HG03196 (cell line): ENCODE results near the gene PCMTD2.

Source experiments
- ATAC-seq: cut with Tn5 transposase; IDR thresholded peaks from one replicate; pipeline ENCODE4 v1.9.1; 2021; ENCODE audit not compliant: unreplicated experiment

The PCMTD2 gene

DNA sequence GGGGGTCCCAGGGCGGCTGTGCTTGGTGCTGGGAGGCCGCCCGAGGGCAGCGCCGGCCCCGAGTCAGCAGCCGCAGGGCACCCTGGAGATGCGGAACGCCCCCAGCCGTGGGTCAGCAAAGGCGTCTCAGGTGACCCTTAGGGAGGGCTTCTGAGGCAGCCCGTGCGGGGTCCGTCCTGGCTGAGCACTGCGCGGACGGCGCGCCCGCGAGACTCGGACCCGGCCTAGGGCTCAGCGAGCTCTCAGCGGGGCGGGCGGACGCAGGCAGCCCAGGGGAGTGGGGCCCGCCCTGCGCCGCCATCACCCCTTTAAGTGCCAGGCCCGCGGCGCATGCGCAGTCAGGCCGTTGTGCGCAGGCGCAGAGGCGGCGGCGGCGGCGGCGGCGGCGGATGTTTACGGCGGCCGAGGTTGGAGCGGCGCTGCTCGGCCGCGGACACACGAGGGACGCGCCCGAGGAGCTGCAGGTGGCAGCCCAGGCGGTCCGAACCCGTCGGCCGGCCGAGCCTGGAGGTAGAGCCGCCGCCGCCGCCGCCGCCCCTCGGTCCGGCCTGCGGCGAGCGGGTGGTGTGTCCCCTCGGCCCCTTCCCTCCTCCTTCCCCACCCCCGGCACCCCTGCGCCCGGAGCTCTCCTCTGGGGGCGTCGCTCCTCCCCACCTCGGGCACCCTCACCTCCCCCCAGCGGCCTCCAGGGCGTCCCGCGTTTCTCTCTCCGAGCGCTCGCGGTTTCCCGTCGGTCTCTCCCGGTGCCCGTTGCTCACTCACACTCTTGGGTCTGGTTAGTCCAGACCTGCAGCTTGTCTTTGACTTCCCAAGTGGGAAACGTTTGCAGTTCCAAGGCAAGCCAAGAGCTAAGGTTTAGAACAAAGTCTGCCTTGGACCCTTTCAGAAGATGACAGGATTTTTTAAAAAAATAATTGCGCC lies at the start of gene PCMTD2:
Gene PCMTD2 (plus strand): TSS at position 388 of the 921 bp plus-strand sequence. CDS start 4,218 bp downstream, outside the sequence.
- peak; percentile 72 for ATAC-seq

DNA sequence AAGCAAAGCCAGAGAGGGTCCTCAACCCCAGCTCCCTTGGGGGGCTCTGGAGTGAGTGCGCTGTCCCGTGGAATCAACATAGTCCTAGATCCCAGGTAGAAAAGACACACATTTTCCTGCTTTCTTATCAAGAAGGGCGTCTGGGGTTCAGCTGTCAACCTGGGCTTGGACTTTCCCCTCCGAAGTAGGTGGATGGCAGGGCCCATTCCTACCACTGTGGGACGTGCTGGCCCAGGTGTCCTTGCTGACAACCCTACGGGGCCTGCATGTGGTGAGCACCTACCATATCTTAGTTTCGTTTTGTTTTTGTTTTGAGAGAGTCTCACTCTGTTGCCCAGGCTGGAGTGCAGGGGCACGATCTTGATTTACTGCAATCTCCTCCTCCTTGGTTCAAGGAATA lies 48.9 kb upstream of the PCMTD2 start:
- ATAC-seq: no peak

DNA sequence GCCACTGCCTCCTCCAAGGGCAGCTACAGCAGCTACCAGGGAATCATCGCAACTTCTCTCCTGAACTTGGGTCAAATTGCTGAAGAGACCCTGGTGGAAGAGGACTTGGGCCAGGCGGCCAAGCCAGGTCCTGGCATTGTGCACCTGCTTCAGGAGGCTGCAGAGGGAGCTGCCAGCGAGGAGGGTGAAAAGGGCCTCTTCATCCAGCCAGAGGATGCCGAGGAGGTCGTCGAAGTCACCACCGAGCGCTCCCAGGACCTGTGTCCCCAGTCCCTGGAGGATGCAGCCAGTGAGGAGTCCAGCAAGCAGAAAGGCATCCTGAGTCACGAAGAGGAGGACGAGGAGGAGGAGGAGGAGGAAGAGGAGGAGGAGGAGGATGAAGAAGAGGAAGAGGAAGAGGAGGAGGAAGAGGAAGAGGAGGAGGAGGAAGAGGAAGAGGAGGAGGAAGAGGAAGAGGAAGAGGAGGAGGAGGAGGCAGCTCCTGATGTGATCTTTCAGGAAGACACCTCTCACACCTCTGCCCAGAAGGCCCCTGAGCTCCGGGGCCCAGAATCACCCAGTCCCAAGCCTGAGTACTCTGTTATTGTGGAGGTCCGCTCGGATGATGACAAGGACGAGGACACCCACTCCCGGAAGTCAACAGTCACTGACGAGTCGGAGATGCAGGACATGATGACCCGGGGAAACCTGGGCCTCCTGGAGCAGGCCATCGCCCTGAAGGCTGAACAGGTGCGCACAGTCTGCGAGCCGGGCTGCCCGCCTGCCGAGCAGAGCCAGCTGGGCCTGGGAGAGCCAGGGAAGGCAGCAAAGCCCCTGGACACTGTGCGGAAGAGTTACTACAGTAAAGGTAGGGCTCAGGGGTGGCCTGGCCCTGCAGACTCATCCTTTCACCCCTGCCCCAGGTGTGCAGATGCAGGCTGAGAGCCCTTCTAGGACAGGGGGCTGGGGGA lies 47.6 kb upstream of the PCMTD2 start:
- no peak for ATAC-seq

DNA sequence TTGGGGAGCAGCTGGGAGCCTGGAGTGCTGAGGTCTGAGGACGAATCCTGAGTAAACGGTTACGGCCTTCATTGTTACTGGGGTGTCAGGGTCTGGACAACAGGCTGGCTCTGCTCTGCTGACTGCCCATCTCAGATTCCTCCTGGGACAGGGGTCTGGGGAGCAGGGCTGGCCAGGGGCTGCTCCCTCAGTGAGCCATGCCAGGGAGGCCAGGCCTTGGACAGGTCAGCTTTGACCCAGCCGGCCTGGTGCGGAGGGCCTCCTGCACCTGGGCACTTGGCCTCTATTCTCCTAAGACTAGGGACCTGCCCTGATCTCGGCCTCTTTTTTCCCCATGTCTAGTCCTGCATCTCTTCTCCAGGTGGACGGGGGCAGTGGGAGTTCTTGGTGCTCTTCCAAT lies 46.4 kb upstream of the PCMTD2 start:
- ATAC-seq: no peak

DNA sequence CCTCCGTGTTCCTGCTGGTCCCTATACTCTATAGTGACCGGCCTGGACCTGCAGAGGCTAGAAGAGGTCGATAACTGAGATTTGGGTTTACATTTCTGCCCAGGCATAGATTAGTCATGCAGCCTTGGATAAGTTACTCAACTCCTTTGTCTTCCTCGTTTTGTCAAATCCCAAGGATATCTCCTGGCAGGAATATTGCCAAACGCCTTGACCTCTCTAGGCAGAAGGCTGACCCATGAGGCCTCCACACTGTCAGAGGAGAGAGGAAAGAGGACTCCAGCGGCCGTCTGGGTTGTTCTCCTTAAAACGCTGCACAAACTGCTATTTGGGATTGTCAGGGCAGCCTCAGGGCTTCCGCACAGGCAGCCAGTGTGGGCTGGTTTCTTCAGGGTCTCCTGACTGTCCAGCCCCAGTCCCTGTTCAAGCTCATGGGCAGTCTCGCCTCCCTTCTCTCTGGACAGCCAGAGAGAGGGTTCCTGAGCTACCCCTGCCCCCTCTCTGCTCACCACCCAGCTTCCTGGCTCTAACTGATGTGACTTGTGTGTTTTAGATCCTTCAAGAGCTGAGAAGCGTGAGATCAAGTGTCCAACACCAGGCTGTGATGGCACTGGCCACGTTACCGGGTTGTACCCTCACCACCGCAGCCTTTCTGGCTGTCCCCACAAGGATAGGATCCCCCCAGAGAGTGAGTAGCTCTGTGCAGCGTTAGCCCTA lies 44.7 kb upstream of the PCMTD2 start:
- no peak for ATAC-seq

DNA sequence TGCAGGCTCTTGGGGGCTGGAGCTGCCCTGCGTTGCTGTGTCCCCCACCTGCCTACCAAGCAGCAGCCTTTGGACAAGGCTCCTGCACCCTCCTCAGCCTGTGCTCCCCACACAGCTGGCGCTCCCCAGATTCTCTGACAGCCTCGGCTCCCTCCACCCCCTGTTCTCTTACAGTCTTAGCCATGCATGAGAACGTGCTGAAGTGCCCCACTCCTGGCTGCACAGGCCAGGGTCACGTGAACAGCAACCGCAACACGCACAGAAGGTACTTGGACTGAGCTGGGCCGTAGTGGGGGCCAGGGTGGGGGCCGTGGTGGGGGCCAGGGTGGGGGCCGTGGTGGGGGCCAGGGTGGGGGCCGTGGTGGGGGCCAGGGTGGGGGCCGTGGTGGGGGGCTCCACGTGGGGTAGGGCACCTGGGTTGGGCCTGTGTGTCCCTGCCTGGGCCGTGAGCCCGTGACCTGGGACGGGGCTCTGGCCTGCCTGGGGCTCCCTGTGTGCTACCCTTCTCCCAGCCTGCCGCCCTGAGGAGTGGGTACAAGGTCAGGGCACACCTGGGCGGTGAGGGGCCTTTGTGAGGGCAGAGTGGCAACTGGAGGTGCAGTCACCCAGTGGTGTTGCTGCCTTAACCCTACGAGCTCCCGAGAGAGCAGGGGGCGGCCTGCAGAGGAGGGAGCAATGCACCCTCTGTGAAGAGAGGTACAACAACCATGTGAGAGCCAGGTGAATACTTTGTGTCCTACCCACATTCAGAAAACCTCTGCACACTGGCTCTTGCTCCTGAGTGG lies 43.5 kb upstream of the PCMTD2 start:
- no peak for ATAC-seq

DNA sequence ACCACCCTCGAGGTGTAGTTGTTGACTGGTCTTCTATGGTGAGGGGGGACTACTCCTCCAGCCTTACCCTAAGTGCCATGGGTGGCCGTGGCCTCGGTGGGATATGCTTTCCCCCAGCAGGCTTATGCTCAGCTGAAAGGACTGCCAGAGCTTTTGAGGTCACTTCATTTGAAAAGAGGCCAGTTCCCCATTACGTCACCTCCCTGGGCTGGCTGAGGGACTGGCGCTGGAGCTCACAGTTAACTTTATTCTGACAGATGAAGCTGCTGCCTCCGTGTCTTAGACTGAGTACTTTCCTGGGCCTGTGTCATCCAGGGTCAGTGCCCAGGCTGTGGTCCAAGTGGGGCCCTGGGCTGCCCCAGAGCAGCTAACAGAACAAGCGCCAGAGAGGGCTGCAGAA lies 42.8 kb upstream of the PCMTD2 start:
- ATAC-seq: no peak

DNA sequence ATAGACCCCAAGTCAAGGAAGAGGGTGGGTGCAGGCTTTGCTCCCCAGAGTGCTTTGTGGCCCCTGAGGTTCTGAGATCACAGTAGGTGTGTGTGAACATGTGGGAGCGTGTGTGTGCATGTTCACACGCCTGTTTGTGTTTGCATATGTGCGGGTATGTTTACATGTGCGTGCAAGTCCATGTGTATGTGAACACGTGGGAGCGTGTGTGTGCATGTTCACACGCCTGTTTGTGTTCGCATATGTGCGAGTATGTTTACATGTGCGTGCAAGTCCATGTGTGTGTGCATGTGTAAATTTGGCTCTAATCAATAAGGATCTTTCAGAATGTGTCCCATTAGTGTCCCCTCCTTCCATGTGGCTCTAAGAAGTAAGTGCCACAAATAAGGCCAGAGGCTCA lies 41.4 kb upstream of the PCMTD2 start:
- no peak for ATAC-seq

DNA sequence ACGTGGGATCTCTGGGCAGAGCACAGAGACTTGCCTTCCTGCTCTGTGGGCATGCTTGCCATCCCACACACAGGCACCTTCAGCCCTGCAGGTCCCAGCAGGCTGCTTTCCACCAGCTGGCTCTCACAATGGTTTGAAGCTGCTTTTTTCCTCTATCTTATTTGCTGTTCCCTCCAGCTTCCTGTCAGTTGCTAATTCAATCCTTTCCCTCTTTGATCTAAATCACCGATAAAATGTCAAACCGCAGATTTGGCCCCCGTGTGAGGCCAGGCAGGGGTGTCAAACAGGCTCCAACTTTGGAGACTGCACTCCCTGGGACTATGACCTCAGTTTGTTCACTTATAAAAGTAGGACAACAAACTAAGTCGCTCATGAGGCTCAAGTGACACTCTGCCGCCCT lies 40.6 kb upstream of the PCMTD2 start:
- no peak for ATAC-seq

DNA sequence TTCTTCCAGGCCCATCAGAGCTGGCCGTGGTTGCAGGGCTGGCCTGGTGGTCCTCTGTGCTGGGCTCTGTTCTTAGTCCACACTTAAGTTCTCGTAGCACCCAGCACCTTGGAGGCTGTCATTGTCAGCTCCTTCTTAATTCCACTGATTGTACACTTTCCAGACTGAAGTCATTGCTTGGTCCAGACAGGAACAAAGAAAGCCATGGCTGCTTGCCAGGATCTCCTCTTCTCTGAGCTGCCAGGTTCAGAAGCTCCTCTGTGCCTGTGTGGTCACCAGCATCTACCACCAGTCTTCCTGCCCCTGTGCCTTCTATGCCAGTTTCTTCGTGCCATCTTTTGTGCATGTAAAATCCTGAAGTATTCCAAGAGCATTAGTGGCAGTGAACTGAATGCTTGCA lies 39.5 kb upstream of the PCMTD2 start:
- ATAC-seq: no peak

DNA sequence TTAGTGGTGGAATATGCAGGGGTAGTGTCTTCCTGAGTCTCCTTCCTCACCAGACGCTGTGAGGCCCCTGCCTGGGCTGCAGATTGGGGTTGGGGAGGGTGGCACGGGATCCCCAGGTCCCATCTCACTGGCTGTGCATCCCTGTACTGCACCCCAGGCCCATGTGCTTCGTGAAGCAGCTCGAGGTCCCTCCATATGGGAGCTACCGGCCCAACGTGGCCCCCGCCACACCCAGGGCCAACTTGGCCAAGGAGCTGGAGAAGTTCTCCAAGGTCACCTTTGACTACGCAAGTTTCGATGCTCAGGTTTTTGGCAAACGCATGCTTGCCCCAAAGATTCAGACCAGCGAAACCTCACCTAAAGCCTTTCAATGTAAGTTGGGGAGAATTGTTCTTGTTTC lies 38.6 kb upstream of the PCMTD2 start:
- ATAC-seq: no peak

DNA sequence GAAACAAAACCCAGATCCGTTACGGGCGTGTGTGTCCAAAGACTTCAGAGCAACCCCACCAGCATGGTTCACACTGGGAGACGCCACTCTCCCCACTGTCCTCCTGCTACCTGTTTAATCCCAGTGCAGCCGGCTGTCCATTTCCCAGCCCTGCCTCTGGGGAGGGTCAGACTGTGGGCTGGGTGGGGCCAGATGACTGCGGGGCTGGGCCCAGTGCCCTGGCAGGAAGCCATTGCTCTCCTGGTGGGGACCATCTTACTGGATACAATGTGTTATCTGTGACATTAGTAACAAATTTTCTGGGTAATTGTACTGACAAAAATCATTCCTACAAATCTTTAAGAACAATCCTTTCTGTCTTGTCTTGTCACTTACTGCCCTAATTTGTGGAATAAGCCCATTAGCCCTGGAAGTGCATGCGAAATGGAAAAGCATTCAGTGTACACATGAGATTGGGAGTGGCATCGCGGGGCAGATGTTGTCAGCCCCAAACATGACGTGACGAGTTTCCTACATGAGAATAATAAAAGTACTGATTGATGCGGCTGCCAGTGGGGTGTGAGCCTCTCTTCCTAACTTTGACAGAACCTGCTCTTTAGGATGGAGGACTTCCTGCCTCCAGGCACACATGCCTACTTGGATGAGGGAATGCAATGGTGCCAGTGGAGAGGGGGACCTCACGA lies 37.9 kb upstream of the PCMTD2 start:
- no peak for ATAC-seq

DNA sequence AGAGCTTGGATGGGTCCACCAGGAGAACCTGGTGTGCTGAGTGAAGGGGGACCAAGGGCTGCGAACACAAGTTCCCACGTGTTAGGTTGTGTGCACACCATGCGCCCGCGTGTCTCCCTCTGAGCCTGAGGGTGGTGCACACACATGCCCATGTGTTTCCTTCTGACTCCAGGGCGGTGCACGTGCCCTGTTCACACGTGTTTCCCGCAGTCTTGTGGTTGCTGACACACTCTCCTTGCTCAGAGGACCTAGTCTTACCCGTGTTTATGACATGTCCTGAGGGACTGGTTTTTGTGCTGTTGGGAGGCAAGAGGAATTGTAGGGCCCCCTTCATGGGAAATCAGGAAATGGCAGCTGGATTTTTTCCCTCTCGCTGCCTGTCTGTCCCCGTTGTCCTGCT lies 36.3 kb upstream of the PCMTD2 start:
- no peak for ATAC-seq

DNA sequence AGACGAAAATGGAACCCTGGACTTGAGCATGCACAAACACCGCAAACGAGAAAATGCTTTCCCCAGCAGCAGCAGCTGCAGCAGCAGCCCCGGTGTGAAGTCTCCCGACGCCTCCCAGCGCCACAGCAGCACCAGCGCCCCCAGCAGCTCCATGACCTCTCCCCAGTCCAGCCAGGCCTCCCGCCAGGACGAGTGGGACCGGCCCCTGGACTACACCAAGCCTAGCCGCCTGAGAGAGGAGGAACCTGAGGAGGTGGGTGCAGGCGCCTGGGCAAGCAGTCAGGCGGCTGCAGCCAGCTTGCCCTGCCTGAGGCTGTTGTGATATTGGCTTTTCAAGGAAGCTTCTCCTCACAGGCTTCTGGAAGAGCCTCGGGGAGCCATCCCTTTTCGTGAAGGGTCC lies 35.8 kb upstream of the PCMTD2 start:
- ATAC-seq: no peak

DNA sequence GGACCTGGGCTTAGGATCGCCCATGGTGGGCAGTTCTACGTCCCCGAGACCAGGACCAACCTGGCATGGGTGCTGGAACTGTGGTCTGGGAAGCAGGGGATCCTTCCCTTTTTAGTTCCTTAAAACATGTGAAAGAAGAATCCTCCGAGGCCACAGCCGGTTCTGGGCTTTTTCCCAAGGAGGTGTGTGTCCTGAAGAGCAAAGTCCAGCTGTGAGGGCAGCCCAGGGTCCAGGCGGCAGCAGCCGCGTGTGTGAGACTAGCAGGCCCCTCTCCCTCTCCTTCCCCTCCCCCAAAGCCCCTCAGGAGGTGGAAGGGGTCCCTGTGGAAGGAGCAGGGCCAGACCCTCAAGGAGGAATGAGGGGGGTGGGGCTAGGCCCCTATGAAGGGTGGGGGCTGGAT lies 35.1 kb upstream of the PCMTD2 start:
- ATAC-seq: no peak

DNA sequence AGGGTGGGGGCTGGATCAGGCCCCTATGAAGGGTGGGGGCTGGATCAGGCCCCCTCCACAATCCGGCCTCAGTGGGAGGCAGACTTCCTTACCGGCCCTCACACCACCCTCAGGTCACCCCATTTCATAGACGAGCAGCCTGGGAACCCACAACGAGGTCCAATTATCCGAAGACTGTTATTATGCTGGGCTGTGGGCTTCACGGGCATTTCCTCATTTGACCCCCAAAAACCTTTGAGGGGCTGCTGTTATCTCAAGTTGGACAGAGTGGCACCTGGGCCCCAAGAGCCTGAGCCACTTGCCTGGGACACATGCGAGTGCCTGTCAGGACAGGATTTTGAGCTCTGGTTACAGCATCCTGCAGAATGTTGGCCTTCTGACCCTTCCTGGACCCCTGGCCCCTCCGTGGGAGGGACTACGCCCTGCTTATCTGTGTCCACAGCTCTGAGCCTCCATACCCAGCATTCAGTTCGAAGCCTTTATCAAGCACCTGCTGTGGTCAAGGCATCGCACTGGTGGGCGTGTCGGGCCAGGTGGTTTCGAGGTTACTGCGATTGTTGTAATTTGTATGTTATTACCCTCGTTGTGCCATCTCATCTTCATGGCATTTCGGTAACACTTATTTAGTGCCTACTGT lies 34.5 kb upstream of the PCMTD2 start:
- no peak for ATAC-seq

DNA sequence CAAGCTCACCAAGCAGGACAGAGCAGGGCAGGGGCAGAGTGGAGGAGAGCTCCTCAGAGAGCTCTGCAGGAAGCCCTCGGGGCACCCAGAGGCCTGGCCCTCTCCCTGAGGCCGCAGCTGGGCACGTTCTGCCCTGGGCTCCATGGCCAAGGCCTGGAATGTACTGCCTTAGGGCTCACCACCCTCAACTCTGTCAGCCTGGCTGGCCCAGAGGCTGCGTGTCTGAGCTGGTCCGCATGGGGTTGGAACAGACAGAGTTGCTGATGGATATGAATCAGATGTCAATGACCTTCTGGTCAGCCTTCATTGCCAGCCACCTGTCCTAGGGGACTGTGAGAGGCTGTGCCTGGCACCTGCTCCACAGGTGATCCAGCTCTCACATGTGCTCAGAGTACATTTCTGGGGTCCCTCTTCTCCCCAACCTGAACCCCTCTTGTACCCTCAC lies 33.2 kb upstream of the PCMTD2 start:
- no peak for ATAC-seq

DNA sequence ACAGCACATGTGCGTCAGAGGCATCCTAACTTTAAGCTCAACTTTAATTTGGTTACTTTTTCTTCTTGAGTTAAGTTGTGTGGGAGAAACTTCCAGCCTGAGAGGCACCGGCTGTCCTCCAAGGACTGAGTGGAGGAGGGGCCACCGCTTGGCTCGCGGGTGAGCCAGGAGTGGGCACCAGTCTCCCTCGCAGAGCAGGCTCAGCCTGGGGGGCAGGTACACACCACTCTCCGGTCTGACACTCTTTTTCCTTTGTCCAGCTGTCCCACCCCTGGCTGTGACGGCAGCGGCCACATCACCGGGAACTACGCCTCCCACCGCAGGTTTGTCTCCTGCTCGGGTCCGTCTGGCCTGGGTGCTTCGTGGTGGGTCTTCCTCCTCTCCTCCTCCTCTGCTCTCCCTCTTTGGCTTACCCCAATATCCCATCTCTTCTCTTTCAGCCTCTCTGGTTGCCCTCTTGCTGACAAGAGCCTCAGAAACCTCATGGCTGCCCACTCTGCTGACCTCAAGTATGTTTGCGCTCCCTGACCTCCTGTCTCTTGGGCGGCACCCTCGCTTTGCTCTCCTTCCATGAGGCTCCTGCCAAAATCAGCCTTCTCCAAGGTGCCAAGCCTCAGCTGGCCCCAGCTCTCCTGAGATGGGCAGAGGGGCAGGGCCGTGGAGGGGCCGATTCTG lies 32.6 kb upstream of the PCMTD2 start:
- ATAC-seq: no peak
